Dedifferentiated amniotic fluid mesenchymal stem cell (primary cell): ENCODE data around the gene HPSE2.
"Not testable (repeated sequence)": the region's sequence is repeated elsewhere in the genome, so short reads cannot be mapped to it uniquely, and the experiment has no call there.

ENCODE experiments used
- DNase-seq: peaks from one replicate; pipeline ENCODE4 v3.0.0-alpha.2; 2016; ENCODE audit errors: extremely low spot score

HPSE2 gene

GRCh38 chr10:99161165-99161564, 74.5 kb downstream of the HPSE2 start:
- no peak for DNase-seq

GRCh38 chr10:99143651-99144050, 92.0 kb downstream of the HPSE2 start:
- no peak for DNase-seq

DNA sequence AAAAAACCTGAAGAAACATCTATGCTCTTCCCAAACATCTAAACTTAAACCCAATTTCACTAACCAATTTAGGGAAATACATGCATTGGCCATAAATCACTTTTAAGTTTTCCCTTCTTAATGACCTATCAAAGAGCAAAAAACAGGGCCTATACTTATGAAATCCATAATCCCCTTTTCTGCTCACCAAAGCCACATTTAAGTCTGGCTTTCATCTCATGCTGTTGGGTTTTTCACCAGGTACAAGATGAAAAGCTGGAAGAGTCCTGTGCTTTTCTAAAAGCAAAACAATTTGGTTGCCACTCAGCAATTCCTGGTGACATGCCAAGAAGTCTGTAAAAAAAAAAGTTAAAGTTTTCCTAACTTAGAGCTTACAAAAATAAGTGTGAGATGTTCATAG, 92.6 kb downstream of the HPSE2 start:
- DNase-seq, result no peak

DNA sequence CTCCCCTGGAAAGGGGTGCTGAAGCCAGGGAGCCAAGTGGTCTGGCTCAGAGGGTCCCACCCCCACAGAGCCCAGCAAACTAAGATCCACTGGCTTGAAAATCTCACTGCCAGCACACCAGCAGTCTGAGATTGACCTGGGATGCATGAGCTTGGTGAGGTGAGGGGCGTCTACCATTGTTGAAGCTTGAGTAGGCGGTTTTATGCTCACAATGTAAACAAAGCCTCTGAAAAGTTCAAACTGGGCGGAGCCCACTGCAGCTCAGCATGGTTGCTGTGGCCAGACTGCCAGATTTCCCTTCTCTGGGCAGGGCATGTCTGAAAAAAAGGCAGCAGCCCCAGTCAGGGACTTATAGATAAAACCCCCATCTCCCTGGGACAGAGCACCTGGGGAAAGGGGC, 102.8 kb downstream of the HPSE2 start:
- DNase-seq, result not testable (repeated sequence)

- DNase-seq, result no peak
Observed at GRCh38 chr10:99125879-99126278, 109.8 kb downstream of the HPSE2 start.

DNA sequence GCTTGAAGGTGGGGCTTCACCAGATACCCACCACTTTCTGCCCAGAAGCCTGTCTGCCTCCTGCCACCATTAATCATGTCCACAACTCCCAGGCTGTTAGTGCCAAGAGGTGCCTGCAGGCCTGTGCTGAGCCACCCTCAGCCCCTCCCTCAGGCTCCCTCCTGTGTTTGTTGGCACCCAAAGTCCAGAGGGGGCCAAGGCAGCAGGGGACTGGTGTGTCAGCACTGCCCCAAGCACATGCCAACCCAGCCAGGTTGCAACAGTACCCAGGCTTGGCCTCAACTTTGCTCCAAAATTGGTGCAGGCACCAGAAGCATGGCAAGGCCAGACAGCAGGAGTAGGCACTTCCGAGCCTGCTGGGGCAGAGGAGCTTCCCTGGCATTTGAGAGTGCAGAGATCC, 111.3 kb downstream of the HPSE2 start:
- DNase-seq, result no peak

DNA sequence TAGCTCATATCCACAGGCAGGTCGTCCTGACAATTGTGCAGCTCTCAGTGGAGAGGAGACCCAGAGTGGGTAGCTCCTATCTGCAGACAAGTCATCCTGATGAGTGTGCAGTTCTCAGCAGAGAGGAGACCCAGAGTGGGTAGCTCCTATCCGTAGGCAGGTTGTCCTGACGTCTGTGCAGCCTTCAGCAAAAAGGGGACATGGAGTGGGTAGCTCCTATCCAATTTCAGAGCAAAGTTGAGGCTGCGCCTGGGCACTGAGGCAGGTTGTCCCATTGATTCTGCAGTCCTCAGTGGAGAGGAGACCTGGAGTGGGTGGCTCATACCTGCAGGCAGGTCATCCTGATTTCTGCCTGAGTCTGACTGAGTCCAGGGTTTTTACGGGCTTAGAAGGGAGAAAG, 111.8 kb downstream of the HPSE2 start:
- no peak for DNase-seq

DNA sequence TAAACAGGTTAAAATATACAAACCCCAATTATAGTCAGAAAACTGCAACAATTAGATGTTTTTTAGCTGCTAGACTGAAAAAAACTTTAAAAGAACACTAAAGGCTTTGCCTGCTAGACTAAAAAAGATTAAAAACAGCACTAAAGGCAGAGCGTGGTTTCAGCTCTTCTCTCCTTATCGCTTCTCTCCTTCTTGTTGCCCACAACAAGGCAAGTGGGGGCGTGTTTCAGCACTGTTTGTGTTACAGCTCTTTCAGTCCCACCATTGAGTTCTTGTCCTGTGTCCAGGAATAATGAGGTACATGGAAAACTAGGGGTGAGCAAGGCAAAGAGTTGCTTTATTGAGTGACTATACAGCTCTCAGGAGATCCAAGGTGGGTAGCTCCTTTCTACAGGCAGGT, 112.3 kb downstream of the HPSE2 start:
- no peak for DNase-seq

- DNase-seq, result no peak
Observed at GRCh38 chr10:99119258-99119748, 116.3 kb downstream of the HPSE2 start.

- no peak for DNase-seq
Observed at GRCh38 chr10:99115703-99116102, 119.9 kb downstream of the HPSE2 start.

GRCh38 chr10:99085358-99085757, 150.3 kb downstream of the HPSE2 start:
- DNase-seq, result no peak

GRCh38 chr10:99084161-99084560, 151.5 kb downstream of the HPSE2 start:
- DNase-seq, result no peak

DNA sequence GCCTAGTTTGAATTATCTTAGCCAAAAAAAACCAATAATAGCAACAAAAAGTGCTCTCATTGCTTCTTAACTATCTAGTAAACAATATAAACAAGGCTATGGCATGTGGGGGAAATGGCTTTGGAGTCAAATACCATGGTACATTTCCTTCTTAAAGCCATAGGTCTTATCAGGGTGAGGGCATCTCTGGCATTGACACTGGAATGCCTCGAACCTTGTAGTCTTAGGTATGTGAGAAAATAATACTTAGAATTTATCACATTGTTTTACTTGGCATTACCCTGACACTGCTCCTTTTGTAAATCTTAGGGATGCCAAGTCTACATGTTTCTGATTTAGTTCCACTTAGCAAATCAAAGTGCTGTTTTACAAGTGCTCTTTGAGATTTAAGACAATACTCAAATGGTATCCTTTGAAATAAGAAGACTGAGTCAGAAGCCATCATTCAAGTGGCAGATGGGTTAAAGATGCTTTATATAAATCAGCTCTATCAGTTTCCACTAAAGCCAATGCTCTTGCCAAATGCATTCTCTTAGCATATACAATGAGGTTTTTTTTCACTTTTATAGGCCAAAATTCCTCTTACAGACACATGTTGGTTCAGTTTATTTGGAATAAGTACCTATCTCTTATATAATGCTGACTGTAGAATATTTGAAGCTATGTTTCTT, 155.2 kb downstream of the HPSE2 start:
- no peak for DNase-seq

- no peak for DNase-seq
Observed at GRCh38 chr10:99062591-99062990, 173.1 kb downstream of the HPSE2 start.

GRCh38 chr10:99058762-99059161, 176.9 kb downstream of the HPSE2 start:
- DNase-seq, result no peak

DNA sequence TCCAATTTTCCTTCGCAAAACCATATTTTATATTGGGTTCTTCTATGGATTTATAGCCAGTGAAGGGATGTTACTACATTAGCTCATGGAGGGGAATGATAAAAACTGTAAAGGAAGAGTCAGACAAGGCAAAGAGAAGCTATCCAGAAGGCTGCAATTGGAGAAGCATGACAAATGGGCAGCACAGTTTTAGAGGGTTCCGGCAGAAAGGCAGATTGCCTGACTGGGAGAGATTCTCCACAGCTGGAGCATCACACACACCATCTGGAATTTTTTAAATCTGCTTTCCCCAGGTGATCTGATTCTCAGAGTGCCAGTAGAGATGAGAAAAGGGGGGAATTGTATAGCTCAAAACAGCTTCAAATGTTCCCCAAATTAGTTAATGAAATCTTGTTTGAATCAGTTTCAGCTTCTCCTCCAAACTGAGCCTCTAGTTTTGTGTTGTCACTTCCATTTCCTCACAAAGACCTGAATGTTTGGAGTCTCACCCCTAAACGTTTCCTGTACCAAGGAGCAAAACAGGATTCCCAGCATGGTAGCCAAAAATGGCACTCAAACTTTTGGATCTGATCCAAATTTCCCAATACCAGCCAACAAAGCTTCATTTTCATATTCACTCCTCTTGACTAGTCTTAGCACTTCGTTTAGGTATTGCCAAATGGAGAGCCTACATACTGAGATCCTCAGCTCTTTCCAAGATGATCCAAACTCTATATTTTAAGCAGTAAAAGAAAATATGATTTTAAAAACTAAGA, 177.5 kb downstream of the HPSE2 start:
- no peak for DNase-seq

GRCh38 chr10:99045671-99046070, 190.0 kb downstream of the HPSE2 start:
- no peak for DNase-seq

DNA sequence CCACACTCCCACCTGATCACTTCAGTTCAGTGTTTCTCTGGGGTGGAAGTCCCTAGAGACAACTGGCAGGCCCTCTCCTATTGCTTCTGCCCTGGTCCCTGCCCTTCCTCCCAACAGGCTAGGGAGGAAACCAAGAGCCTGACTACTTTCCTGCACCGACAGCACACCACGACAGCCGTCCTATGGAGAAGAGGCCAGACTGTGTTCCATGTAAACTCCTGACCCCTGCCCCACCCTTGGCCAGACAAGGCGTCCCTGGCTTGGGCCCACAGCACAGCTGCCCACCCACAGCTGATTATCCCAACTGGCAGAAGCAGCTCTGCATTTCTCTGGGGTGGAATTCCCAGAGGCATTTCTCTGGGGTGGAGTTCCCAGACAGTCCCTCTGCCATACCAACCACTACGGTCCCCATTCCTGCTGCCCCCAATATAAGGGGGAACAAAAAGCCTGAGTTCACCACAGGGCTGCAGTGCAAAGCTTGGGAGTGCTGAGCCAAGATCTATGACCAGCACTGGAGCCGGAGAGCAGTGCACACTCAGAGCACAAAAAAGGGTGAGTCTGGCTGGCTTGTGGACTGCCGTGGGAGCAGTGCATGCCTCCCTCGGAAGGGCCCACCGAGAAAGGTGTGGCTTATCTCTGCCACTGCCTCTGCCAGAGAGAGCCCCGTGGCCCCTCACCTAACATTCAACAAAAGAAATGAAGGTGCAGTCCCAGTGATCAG, 193.4 kb downstream of the HPSE2 start:
- no peak for DNase-seq

DNA sequence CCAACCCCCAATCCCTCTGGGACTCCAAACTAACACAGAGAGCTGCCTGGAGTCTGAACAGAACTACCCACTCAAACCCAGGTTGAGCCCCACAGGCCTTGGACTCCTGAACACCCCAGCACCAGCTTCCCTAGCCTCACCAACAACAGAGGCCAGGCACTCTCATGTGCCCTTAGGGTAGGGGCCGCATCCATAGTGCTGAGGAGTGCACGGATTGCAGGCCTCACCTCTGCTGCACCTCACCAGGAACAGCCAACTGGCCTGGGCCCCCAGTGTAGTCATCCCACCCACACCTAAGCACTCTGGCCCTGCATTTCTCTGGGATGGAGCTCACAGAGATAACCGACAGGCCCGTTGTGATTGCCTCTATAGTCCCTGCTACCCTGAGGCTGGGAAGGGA, 194.2 kb downstream of the HPSE2 start:
- DNase-seq, result no peak

- DNase-seq, result no peak
Observed at GRCh38 chr10:99013885-99014284, 221.8 kb downstream of the HPSE2 start.

DNA sequence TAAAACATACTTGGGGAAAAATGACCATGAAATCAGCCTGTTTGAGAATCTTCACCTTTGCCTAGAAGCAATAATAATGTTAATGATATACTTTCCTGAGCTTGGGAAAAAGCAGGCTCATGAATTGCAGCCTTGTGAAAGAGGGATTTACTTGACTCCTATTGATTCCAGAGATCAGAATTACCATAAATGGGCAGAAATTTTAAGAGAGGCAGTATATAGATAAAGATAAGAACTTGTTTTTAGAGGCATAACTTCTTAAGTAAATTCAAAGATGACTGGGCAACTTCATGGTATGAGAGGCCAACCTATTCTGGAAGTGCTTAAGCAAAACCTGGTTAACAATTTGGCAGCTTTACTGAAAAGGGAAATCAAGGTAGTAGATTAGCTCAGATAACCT, 225.4 kb downstream of the HPSE2 start:
- no peak for DNase-seq

GRCh38 chr10:99008054-99008453, 227.6 kb downstream of the HPSE2 start:
- no peak for DNase-seq

GRCh38 chr10:99007457-99007856, 228.2 kb downstream of the HPSE2 start:
- no peak for DNase-seq
